Activated CD8-positive, alpha-beta T cell treated with anti-CD3 and anti-CD28 coated beads, Interleukin-2, amount 10 ng/mL, durations not matched to agents 7 days and 5 days (primary cell): ENCODE data around the gene MYCL. TPM values are rescaled to one million over a fixed set of nuclear protein-coding genes. Genes with fewer than 3 reads are reported as not detected.

Source experiments
- ATAC-seq: fragments of 150-1000 bp; cut with Tn5 transposase; one replicate; pipeline ENCODE4 v1.10.0; 2021; ENCODE audit warnings: moderate library complexity
- CTCF ChIA-PET: fragments of 350-600 bp; sonication (Branson Sonifier 250); formaldehyde crosslinking; loops from one replicate; lab custom pipeline; 2021; ENCODE audit warnings: antibody characterized with exemption; lab: Charles Lee
- POLR2A ChIA-PET: fragments of 350-600 bp; sonication (Branson Sonifier 250); formaldehyde crosslinking; loops from one replicate; lab custom pipeline; 2021; ENCODE audit warnings: antibody characterized with exemption; lab: Charles Lee
- DNase-seq: peaks from one replicate; pipeline ENCODE4 v3.0.0-alpha.2; 2020
- H3K27ac Mint-ChIP-seq: one replicate; pipeline ENCODE4 v1.8.0; 2021; ENCODE audit warnings: mild to moderate bottlenecking, mixed read lengths
- H3K27me3 Mint-ChIP-seq: one replicate; pipeline ENCODE4 v1.8.0; 2021; ENCODE audit warnings: low read depth, mixed read lengths
- H3K36me3 Mint-ChIP-seq: one replicate; pipeline ENCODE4 v1.8.0; 2021; ENCODE audit warnings: low read depth, mixed read lengths
- H3K4me1 Mint-ChIP-seq: one replicate; pipeline ENCODE4 v1.8.0; 2021; ENCODE audit warnings: low read depth, mixed read lengths
- H3K4me3 Mint-ChIP-seq: one replicate; pipeline ENCODE4 v1.8.0; 2021; ENCODE audit warnings: mild to moderate bottlenecking, mixed read lengths
- H3K9me3 Mint-ChIP-seq: one replicate; pipeline ENCODE4 v1.8.0; 2022; ENCODE audit warnings: mixed read lengths; ENCODE audit not compliant: insufficient read depth
- total RNA-seq, 2 experiments: library from RNA; stranded (reverse); gene quantifications; one replicate each; pipeline ENCODE4 v1.2.3, GENCODE V29; 2021

Gene MYCL
- total RNA-seq, 2 experiments from 2014 or later: not detected

DNA sequence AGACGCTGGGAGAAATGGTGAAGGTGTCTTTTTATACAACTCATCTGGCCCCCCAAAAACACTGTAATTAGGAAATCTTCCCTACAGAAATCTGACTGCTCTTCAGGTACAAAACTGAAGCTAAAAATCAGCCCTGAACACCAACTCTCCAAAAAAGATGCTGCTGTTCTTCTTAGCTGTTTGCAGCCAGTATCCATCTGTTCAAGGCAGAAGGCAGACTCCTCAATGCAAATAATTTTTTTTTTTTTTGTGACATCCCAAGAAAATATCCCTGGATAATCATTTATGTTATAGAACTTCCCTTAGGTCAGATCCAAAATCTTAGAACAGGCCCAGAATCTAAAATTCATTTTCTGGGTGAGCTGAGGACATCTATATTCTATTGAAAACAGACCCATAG lies 54.9 kb downstream of the MYCL start:
- Mint-ChIP-seq H3K27me3 (no peaks in the 10 kb centered on the region), H3K9me3 (no peaks in the 10 kb centered on the region), H3K27ac (no peak overlapping the region), H3K36me3 (peaks cover 37% of the 10 kb centered on the region), H3K4me1 (peaks cover 43% of the 10 kb centered on the region), H3K4me3 (no peak overlapping the region)
- CTCF ChIA-PET: interaction anchor here (0.8 to 7.7 kb wide), 8 partner anchors 10 to 189 kb away, joined by 3 to 28 read pairs (median 10); partner anchors contain the start of gene MYCL
- POLR2A ChIA-PET: interaction anchor here (1.1 to 2.3 kb wide), 2 partner anchors 12 to 29 kb away, joined by 3 to 7 read pairs; no protein-coding TSS in a partner anchor
- DNase-seq: no peak
- no peak for ATAC-seq

DNA sequence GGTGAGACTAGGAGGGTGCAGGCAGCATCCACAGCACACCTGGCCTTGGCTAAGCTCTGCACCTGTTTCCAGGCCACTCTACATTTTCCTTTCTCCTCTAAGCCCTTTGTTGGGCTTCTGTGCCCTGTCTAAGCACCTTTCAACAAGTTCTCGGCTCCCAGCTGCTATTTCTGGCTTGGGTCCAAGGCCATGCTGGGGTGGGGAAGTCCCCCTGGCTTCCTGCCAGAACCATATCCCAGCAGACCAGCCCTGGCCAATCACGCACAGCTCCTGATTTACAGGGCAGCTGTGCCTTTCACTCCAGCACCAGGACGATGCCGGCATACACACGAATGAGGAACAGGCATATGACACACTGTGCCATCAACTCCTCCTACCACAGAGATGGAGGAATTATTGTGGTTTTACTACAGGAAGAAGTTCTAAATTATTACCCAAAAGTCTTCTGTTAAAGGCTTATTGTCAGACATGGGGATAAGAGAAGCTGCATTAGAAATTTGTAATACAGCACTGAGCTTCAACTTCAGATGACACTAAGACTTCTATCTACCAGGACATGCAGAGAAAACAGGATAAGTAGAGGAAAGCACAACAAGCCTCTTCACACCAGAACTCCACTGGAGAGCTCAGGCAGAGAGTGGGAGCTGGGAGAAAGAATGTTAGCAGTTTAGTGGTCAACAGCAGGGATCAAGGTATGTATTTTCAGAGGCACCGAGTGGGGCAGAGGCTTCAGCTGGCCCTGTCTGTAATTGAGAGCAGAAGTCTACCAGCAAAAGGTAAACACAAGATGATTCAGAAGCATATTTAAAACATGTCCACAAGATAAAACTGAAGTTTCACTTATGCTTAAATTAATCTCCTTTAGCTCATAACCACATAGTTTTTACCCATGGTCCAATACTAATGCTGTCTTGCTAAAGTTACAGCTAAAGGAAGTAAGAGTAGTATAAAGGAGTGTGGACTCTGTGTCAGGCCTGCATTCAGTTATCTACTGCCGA lies 55.8 kb downstream of the MYCL start:
- H3K27me3 Mint-ChIP-seq: no peaks in the 10 kb centered on the region
- ATAC-seq: peak; percentile 86
- POLR2A ChIA-PET: interaction anchor here (1.4 to 2.3 kb wide), 2 partner anchors 11 to 13 kb away, joined by 3 to 7 read pairs; no protein-coding TSS in a partner anchor
- H3K36me3 Mint-ChIP-seq: peaks cover 45% of the 10 kb centered on the region
- peak; percentile 63 for DNase-seq
- CTCF ChIA-PET: interaction anchor here (0.6 to 7.7 kb wide), 13 partner anchors 9 to 188 kb away, joined by 3 to 28 read pairs (median 9); partner anchors contain the start of gene MYCL
- peaks cover 40% of the 10 kb centered on the region for H3K4me1 Mint-ChIP-seq
- no peak overlapping the region for H3K4me3 Mint-ChIP-seq
- no peaks in the 10 kb centered on the region for H3K9me3 Mint-ChIP-seq
- H3K27ac Mint-ChIP-seq: peak overlapping the region; percentile 73

Other genes starting within 250 kb of the MYCL start
- gene NT5C1A, start 229.8 kb downstream of the MYCL start, total RNA-seq: not detected
- gene HPCAL4, start 210.5 kb downstream of the MYCL start, total RNA-seq: under 1 TPM; 0.47 to 0.55 TPM
- 10 to 100 TPM; 60.9 to 64.7 TPM for gene PPIE, start 163.0 kb downstream of the MYCL start, total RNA-seq
- gene OXCT2, start 130.6 kb downstream of the MYCL start, total RNA-seq: under 1 TPM; 0.32 to 0.47 TPM
- gene BMP8B, start 113.1 kb downstream of the MYCL start, total RNA-seq: under 1 TPM; 0.08 to 0.26 TPM
- gene TRIT1, start 18.4 kb downstream of the MYCL start, total RNA-seq: 10 to 100 TPM; 18.2 to 18.8 TPM
- 1 to 10 TPM; 4.1 TPM for gene MFSD2A, start 53.2 kb upstream of the MYCL start, total RNA-seq
- gene CAP1, start 138.8 kb upstream of the MYCL start, total RNA-seq: 100 to 1,000 TPM; 805 to 847 TPM
- 10 to 100 TPM; 81.1 to 84.6 TPM for gene PPT1, start 195.3 kb upstream of the MYCL start, total RNA-seq